HG03045 (cell line): Measurements from ENCODE around the gene RPL29.

ENCODE experiments used
- ATAC-seq: cut with Tn5 transposase; IDR thresholded peaks from one replicate; pipeline ENCODE4 v1.9.1; 2021; ENCODE audit warnings: mild to moderate bottlenecking, moderate library complexity; ENCODE audit not compliant: unreplicated experiment

The RPL29 gene

DNA sequence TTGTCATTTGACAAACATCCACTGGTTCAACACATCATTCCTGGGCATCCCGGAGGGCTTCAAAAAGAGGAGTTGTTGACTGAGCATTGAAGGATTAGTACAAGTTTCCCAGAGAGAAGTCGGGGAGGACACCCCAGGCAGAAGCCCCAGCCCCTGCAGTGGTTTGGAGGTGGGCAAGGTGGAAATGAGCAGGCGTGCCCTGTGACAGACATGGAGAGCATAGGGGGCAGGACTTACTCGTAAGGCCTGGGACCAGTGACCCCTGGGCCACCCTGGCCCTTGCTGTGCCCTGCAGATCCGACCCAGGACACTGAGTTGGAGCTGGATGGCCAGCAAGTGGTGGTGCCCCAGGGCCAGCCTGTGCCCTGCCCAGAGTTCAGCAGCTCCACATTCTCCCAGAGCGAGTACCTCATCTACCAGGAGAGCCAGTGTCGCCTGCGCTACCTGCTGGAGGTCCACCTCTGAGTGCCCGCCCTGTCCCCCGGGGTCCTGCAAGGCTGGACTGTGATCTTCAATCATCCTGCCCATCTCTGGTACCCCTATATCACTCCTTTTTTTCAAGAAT is 47.6 kb downstream of the RPL29 start:
- ATAC-seq, result no peak

DNA sequence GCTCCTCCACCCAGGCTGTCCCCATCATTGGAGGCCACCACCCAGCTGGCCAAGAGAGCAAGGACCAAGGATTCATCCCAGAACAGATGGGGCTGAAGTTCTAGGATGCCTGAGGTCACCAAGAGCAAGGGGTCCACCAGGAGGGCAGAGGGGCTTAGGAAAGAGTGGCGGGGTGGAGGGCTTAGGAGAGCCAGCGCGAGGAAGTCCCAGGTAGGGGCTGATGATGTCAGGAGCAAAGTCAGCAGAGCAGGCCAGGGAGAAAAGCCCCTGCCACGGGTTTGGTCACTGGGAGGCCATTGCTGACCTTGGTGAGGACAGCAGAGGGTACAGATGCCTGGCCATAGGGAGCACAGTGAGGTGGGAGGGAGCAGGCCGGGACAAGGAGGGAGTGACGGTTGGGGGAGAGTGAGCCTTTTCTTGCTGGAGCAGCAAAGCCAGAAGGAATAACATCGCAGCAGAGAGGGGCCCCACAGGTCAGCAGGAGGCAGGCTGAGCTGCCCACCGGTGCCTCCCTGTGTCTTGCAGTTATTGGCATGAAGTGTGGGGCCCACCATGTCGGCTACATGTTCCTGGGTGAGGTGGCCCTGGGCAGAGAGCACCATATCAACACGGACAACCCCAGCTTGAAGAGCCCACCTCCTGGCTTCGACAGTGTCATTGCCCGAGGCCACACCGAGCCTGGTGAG is 48.3 kb downstream of the RPL29 start:
- ATAC-seq, result no peak

DNA sequence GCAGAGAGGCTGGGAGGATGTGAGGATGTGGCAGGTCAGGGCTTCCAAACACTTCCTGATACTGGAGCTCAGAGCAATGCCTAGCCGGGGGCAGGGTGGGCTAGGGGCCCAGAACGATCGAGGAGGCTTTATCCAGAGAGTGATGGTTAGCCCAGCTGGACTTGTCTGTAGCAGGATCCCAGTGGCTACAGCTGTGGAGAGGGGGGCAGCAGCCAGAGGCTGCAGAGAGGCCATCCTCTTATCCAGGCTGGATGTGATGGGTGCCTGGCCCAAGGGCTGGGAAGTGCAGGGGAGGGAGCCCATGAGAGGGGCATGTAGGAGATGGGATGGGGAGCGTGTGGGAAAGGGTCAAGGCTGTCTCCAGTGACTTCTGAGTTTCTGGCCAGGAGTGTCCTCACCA is 48.9 kb downstream of the RPL29 start:
- ATAC-seq, result no peak

DNA sequence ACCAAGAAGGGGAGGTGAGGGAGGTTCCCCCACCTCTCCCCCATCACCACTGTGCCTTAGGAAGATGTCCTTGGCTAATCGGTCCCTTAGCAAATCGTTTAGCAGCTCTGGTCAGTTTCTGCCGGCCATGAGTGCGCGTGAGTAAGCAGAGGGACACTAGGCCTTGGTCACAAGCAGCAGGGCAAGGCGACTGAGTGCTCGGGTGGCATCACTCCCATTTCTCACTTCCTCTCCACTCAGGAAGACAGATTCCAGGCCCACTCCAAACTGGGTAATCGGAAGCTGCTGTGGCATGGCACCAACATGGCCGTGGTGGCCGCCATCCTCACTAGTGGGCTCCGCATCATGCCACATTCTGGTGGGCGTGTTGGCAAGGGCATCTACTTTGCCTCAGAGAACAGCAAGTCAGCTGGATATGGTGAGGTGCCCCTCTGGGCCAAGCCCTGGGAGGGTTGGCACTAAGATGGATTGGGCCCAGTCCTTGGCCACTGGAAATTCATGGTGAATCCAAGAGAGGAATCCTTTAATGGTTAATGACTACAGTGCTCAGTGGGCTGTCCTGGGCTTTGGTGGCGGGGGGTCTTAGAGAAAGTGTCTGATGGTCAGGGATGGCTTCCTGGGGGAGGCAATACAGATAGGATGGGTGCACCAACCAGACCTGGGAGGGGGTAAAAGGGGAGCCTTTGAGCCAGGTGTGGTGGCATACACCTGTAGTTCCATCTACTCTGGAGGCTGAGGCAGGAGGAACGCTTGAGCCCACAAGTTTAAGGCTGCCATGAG is 49.6 kb downstream of the RPL29 start:
- ATAC-seq, result no peak

DNA sequence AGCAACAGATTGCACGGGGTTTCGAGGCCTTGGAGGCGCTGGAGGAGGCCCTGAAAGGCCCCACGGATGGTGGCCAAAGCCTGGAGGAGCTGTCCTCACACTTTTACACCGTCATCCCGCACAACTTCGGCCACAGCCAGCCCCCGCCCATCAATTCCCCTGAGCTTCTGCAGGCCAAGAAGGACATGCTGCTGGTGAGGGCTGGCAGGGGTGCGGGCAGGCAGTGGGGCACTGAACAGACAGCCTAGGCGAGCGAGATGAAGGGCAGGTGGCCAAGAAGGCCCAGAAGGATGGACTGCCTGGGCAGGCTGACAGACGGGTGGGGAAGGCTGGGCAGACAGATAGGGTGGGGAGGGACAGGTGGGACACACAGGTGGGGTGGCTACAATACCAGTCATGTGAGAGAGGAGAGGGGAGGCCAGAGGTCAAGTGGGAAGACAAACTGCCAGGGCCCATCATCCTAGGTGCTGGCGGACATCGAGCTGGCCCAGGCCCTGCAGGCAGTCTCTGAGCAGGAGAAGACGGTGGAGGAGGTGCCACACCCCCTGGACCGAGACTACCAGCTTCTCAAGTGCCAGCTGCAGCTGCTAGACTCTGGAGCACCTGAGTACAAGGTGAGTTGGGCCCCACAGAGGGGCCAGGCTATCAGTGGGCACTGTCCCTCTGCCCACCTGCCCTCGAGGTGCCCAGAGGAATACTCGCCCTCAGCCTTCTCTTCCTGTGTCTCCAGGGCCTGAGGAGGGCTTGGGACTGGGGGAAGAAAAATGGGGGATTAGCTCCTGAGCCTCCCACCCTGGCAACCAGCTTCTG is 50.5 kb downstream of the RPL29 start:
- ATAC-seq, result no peak

DNA sequence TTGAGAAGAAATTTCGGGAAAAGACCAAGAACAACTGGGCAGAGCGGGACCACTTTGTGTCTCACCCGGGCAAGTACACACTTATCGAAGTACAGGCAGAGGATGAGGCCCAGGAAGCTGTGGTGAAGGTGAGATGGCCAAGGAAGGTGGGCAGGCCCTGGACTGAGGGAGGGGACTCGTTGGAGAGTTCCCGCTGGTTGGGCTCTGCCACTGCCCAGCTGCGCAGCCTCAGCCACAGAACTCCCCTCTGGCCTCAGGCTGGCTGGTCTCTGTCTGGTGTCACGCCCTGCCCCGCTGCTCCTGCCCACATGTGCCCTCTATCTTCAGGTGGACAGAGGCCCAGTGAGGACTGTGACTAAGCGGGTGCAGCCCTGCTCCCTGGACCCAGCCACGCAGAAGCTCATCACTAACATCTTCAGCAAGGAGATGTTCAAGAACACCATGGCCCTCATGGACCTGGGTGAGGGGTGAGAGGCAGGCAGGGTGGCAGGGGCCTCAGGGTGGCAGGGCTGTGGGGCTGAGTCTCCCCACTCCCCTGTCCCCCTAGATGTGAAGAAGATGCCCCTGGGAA is 51.2 kb downstream of the RPL29 start:
- ATAC-seq, result no peak
